Heart left ventricle (tissue), 13 donors: ENCODE data around the gene VPS35L.

Source experiments
- CTCF ChIP-seq, 12 donors: fragments of 200-600 bp; sonication (generic) in 4 of 12; IDR thresholded peaks; one replicate each; pipeline versions ENCODE4 v1.5.0 to v1.8.0; 2018 to 2022; ENCODE audit warnings: antibody characterized with exemption in 12 of 12, mild to moderate bottlenecking in 5 of 12
- POLR2A ChIP-seq, 2 donors: fragments of 450-650 bp; IDR thresholded peaks; one replicate each; pipeline ENCODE4 v1.6.1; 2017; ENCODE audit warnings: antibody characterized with exemption in 2 of 2, mild to moderate bottlenecking in 2 of 2, moderate library complexity in 2 of 2
- donor health status: ischemic (EF 13 %, LVEDD 7.1; RV severe dilation, severe dysfunction).
- donor health status: DM: no; HTN: yes; CAD: no.
- donor health status: DM: no; HTN: no; CAD: no.
- donor health status: ischemic (EF 25% LVEDD 6.9; RV normal size, moderate dysfunction).
- donor health status: ischemic (EF 25% LVEDD 5.7; RV mildly dilated, moderate dysfunction).
- donor health status: ischemic (EF 35%, LVEDD 5.7; RV mildly dilated, moderate dysfunction).
- donor health status: nonischemic (EF 11% LVEDD 7.7; RV severe dilation, severe dysfunction).
- donor health status: DM: yes; HTN: yes; CAD: no.
- donor health status: PGD.
- donor health status: ischemic (EF 29% LVEDD 5.4; RV normal size, mild dysfunction).
- donor health status: nonischemic (EF 23%, LVEDD 6.1; RV moderate dilation, normal function).

- TF ChIP-seq CTCF (IDR thresholded peaks at IDR 0.05) (no peak), POLR2A (IDR thresholded peaks at IDR 0.05) (no peak)
Observed at GRCh38 chr16:19683453-19684236, 128.1 kb downstream of the VPS35L start.
